A549 (cell line): ENCODE measurements around the gene TIAL1. TPM values are rescaled to one million over a fixed set of nuclear protein-coding genes. Genes with fewer than 3 reads are reported as not detected.

Experiments
- ATAC-seq, 2 experiments: fragments of 200-7000 bp in 1 of 2; fragments of >200 bp in 1 of 2; cut with Nextera tagmentation in 1 of 2; cut with Tn5 transposase in 1 of 2; 3 replicates each; pipeline versions ENCODE4 v1.8.0 to v1.9.1; 2018 to 2020; ENCODE audit warnings: mild to moderate bottlenecking in 1 of 2, moderate library complexity in 1 of 2
- CTCF ChIA-PET: fragments of 300-600 bp; sonication (Branson Sonifier 250); formaldehyde crosslinking; extraction: SDS; loops from one replicate; lab custom pipeline; 2021; ENCODE audit warnings: antibody characterized with exemption, inconsistent platforms; lab: Yijun Ruan, JAX
- POLR2A ChIA-PET: fragments of 350-600 bp; formaldehyde crosslinking; extraction: SDS; loops from one replicate; lab custom pipeline; 2021; ENCODE audit warnings: antibody characterized with exemption, inconsistent platforms; lab: Yijun Ruan, JAX
- DNase-seq, 2 experiments: peaks; one replicate each; pipeline versions ENCODE4 v3.0.0 to v3.0.0-alpha.2; 2011 to 2016; ENCODE audit warnings: low read depth in 1 of 2, low spot score in 1 of 2
- FAIRE-seq: peaks from 2 replicates; lab custom pipeline; 2011; peaks lifted over from hg19 to GRCh38; lab: Jason Lieb, UNC
- H3K27ac ChIP-seq, 2 experiments: fragments of >200 bp; sonication (Bioruptor Twin); formaldehyde crosslinking; 3 replicates each; pipeline ENCODE4 v1.5.1; 2016 to 2017
- H3K4me1 ChIP-seq: fragments of >200 bp; sonication (Bioruptor Twin); formaldehyde crosslinking; 3 replicates; pipeline ENCODE4 v1.6.1; 2016
- H3K4me2 ChIP-seq: fragments of >200 bp; sonication (Bioruptor Twin); formaldehyde crosslinking; 3 replicates; pipeline ENCODE4 v1.6.1; 2016
- H3K4me3 ChIP-seq: fragments of >200 bp; sonication (Bioruptor Twin); formaldehyde crosslinking; 3 replicates; pipeline ENCODE4 v1.5.1; 2016
- H3K9me3 ChIP-seq: fragments of >200 bp; sonication (Bioruptor Twin); formaldehyde crosslinking; 3 replicates; pipeline ENCODE4 v1.6.1; 2016
- BHLHE40 ChIP-seq: IDR thresholded peaks from 2 replicates; pipeline ENCODE4 v1.6.1; 2012; ENCODE audit warnings: low read depth, low read length, inconsistent platforms
- CBX2 ChIP-seq: fragments of 200-600 bp; sonication (generic); IDR thresholded peaks from 2 replicates; pipeline ENCODE4 v1.6.1; 2016; ENCODE audit warnings: low read depth, mild to moderate bottlenecking, borderline replicate concordance
- CBX8 ChIP-seq: fragments of 200-600 bp; sonication (generic); IDR thresholded peaks from 2 replicates; pipeline ENCODE4 v1.6.1; 2016
- EHF ChIP-seq: fragments of 250-450 bp; sonication (Bioruptor Pico); IDR thresholded peaks from 2 replicates; pipeline ENCODE4 v1.5.0; 2020; ENCODE audit warnings: mild to moderate bottlenecking
- EHMT2 ChIP-seq: fragments of 200-600 bp; sonication (generic); IDR thresholded peaks from 2 replicates; pipeline ENCODE4 v1.6.1; 2016; ENCODE audit warnings: antibody characterized with exemption, low read depth, mild to moderate bottlenecking, moderate library complexity
- HDAC2 ChIP-seq: fragments of 200-600 bp; sonication (generic); IDR thresholded peaks from 2 replicates; pipeline ENCODE4 v1.6.1; 2016
- HOXB13 ChIP-seq: fragments of 250-450 bp; sonication (Bioruptor Pico); IDR thresholded peaks from 2 replicates; pipeline ENCODE4 v1.5.0; 2020; ENCODE audit warnings: low read depth, mild to moderate bottlenecking, moderate library complexity
- JUN ChIP-seq, 2 experiments: fragments of >200 bp; sonication (Bioruptor Twin); formaldehyde crosslinking; IDR thresholded peaks; 2 replicates in 1 of 2; 3 replicates in 1 of 2; pipeline ENCODE4 v1.6.1; 2016 to 2017
- PHF8 ChIP-seq: fragments of 200-600 bp; sonication (generic); IDR thresholded peaks from 2 replicates; pipeline ENCODE4 v1.6.1; 2016; ENCODE audit warnings: low read depth, mild to moderate bottlenecking, antibody characterized with exemption, moderate library complexity, borderline replicate concordance
- POLR2A ChIP-seq: IDR thresholded peaks from 2 replicates; pipeline ENCODE4 v1.6.1; 2012; ENCODE audit warnings: mild to moderate bottlenecking, low read length
- POLR2AphosphoS2 ChIP-seq: conservative IDR thresholded peaks from 2 replicates; pipeline ENCODE4 v1.6.1; 2012; ENCODE audit warnings: low read length, improper control_type of control experiment, inconsistent platforms
- RAD21 ChIP-seq, 2 experiments: fragments of >200 bp in 1 of 2; sonication (Bioruptor Twin) in 1 of 2; formaldehyde crosslinking in 1 of 2; IDR thresholded peaks in 1 of 2; conservative IDR thresholded peaks in 1 of 2; 2 replicates in 1 of 2; 3 replicates in 1 of 2; pipeline ENCODE4 v1.6.1; 2012 to 2018; ENCODE audit warnings: inconsistent platforms in 1 of 2
- SMC3 ChIP-seq: fragments of >200 bp; sonication (Bioruptor Twin); formaldehyde crosslinking; IDR thresholded peaks from 3 replicates; pipeline ENCODE4 v1.6.1; 2018; ENCODE audit warnings: inconsistent platforms
- WGBS: methylation state at CpG from one replicate; pipeline ENCODE4 v1.1.6; 2017; ENCODE audit errors: missing lambda C conversion rate; 5-methylcytosine and 5-hydroxymethylcytosine counted together
- polyA plus RNA-seq, 4 experiments: library from polyadenylated mRNA; depleted of rRNA in 3 of 4; stranded (reverse); fragments of >200 nt; fragmentation: RNase III in 1 of 4; extraction: RNeasy Plus Mini Kit Qiagen cat#74134 plus additional on column Dnase treatment in 1 of 4; gene quantifications; 2 replicates in 3 of 4; 3 replicates in 1 of 4; pipeline ENCODE4 v1.2.3, GENCODE V29; 2011 to 2017
- TF ChIP-seq, protein P1 (sequence below): IDR thresholded peaks from 2 replicates; pipeline ENCODE4 v1.6.1; 2012
- TF ChIP-seq, protein P2 (sequence below): fragments of >200 bp; sonication (Bioruptor Twin); formaldehyde crosslinking; IDR thresholded peaks from 3 replicates; pipeline ENCODE4 v1.5.1; 2016
- TF ChIP-seq, protein P3 (sequence below): IDR thresholded peaks from 2 replicates; pipeline ENCODE4 v1.6.1; 2012; ENCODE audit warnings: low read depth, borderline replicate concordance
- TF ChIP-seq, protein P4 (sequence below): fragments of 250-450 bp; sonication (Bioruptor Pico); IDR thresholded peaks from 2 replicates; pipeline ENCODE4 v1.5.0; 2021; ENCODE audit warnings: mild to moderate bottlenecking, moderate library complexity, borderline replicate concordance
- TF ChIP-seq, protein P5 (sequence below): fragments of 450-650 bp; IDR thresholded peaks from 2 replicates; pipeline ENCODE4 v1.6.1; 2014; ENCODE audit warnings: antibody characterized with exemption

TIAL1 gene
- polyA plus RNA-seq, 2 of the 4 experiments (the other 2 are of a cell fraction), result 89.5 to 115 TPM

DNA sequence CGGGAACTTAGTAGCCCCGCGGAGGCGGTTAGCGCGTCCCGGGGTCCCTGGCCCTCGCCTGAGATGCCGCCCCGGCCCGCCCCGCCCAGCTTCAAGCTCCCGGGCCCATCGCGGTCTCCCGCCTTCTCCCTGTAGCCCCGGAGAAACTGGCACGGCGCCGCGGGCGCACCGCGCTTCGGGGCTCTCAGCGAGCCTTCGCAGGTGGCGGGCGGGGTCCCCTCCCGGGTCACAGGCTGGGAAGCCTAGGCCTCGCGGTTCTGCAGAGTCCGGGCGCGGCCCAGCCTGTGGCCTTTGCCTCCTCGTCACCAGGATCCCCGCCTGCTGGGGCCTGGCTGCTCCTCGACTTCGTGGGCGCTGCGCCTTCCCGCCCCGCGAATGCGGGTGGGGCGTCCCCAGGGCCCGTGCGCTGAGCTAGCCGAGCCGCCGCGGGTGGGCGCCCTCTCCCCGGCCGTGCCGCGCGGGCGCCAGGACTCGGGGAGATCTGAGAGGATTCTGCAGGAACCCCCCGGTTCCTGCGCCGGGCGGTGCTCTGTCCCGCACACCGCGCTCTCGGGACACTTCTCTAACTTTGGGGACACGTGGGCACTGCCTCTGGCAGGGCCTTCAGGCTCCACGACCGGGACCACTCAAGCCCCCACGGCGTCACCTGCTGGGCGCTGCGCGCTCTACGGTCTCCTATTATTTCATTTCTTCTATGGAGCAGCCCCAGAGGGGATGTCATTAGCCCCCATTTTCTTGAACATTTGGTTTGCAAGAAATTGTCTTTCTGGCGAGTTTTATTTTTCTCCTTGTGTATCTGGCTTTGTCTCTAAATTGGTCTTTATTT, 53.6 kb downstream of the TIAL1 start:
- no peak for TF ChIP-seq POLR2AphosphoS2
- no peak for TF ChIP-seq CBX8
- peak in 1 of 2 experiments; percentile 59; a peak in 2 of 5 replicates for TF ChIP-seq JUN (IDR thresholded peaks at IDR 0.05)
- peak; percentile 80 for TF ChIP-seq SMC3
- peak; percentile 29; the same call in 1 of the 2 replicates for TF ChIP-seq POLR2A
- TF ChIP-seq, protein P1, sequence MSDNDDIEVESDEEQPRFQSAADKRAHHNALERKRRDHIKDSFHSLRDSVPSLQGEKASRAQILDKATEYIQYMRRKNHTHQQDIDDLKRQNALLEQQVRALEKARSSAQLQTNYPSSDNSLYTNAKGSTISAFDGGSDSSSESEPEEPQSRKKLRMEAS, result peak; percentile 78
- no peak for TF ChIP-seq HOXB13 (CRISPR knock-in tag)
- TF ChIP-seq HDAC2, result 0 out of 2 replicates have a peak, but pooled peaks have one; percentile 53
- TF ChIP-seq, protein P2, sequence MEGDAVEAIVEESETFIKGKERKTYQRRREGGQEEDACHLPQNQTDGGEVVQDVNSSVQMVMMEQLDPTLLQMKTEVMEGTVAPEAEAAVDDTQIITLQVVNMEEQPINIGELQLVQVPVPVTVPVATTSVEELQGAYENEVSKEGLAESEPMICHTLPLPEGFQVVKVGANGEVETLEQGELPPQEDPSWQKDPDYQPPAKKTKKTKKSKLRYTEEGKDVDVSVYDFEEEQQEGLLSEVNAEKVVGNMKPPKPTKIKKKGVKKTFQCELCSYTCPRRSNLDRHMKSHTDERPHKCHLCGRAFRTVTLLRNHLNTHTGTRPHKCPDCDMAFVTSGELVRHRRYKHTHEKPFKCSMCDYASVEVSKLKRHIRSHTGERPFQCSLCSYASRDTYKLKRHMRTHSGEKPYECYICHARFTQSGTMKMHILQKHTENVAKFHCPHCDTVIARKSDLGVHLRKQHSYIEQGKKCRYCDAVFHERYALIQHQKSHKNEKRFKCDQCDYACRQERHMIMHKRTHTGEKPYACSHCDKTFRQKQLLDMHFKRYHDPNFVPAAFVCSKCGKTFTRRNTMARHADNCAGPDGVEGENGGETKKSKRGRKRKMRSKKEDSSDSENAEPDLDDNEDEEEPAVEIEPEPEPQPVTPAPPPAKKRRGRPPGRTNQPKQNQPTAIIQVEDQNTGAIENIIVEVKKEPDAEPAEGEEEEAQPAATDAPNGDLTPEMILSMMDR, result peak; percentile 95
- no peak for TF ChIP-seq EHF (CRISPR knock-in tag)
- TF ChIP-seq CBX2, result no peak
- TF ChIP-seq PHF8, result peak; percentile 67
- TF ChIP-seq, protein P3, sequence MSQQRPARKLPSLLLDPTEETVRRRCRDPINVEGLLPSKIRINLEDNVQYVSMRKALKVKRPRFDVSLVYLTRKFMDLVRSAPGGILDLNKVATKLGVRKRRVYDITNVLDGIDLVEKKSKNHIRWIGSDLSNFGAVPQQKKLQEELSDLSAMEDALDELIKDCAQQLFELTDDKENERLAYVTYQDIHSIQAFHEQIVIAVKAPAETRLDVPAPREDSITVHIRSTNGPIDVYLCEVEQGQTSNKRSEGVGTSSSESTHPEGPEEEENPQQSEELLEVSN, result peak; percentile 70; the same call in 1 of the 2 replicates
- peak; percentile 41 to 61 for TF ChIP-seq RAD21 (conservative IDR thresholded peaks at IDR 0.05 in 1 of 2, IDR thresholded peaks at IDR 0.05 in 1 of 2)
- TF ChIP-seq, protein P4, sequence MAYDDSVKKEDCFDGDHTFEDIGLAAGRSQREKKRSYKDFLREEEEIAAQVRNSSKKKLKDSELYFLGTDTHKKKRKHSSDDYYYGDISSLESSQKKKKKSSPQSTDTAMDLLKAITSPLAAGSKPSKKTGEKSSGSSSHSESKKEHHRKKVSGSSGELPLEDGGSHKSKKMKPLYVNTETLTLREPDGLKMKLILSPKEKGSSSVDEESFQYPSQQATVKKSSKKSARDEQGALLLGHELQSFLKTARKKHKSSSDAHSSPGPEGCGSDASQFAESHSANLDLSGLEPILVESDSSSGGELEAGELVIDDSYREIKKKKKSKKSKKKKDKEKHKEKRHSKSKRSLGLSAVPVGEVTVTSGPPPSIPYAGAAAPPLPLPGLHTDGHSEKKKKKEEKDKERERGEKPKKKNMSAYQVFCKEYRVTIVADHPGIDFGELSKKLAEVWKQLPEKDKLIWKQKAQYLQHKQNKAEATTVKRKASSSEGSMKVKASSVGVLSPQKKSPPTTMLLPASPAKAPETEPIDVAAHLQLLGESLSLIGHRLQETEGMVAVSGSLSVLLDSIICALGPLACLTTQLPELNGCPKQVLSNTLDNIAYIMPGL (CRISPR knock-in tag), result peak; percentile 35; the same call in 1 of the 2 replicates
- TF ChIP-seq EHMT2, result no peak
- TF ChIP-seq, protein P5, sequence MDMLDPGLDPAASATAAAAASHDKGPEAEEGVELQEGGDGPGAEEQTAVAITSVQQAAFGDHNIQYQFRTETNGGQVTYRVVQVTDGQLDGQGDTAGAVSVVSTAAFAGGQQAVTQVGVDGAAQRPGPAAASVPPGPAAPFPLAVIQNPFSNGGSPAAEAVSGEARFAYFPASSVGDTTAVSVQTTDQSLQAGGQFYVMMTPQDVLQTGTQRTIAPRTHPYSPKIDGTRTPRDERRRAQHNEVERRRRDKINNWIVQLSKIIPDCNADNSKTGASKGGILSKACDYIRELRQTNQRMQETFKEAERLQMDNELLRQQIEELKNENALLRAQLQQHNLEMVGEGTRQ, result peak; percentile 32
- TF ChIP-seq BHLHE40, result no peak
- DNase-seq (peak; percentile 69 to 75), FAIRE-seq (no peak), ATAC-seq (peak; percentile 78 to 80)
- Histone ChIP-seq H3K4me1 (peaks cover 20% of the 10 kb centered on the region), H3K9me3 (no peaks in the 10 kb centered on the region), H3K4me3 (peak overlapping the region; percentile 78), H3K4me2 (peak overlapping the region; percentile 98), H3K27ac (peak overlapping the region; percentile 95 to 98)
- 3% methylated on average over 23 of the region's 78 CpGs for WGBS
- POLR2A ChIA-PET, result interaction anchor here (0.7 to 1.6 kb wide), 7 partner anchors 12 to 349 kb away, joined by 3 to 9 read pairs (median 4); partner anchors contain the start of genes BAG3, GRK5 and SEC23IP
- CTCF ChIA-PET, result interaction anchor here (0.6 to 4.0 kb wide), 31 partner anchors 8 to 964 kb away, joined by 3 to 49 read pairs (median 3); partner anchors contain the start of gene GRK5
